GM19395 (cell line): ENCODE data around the gene CIITA.

ENCODE experiments used
- ATAC-seq: cut with Tn5 transposase; IDR thresholded peaks from one replicate; pipeline ENCODE4 v1.9.1; 2021; ENCODE audit warnings: mild to moderate bottlenecking, moderate library complexity; ENCODE audit not compliant: unreplicated experiment

The CIITA gene

DNA sequence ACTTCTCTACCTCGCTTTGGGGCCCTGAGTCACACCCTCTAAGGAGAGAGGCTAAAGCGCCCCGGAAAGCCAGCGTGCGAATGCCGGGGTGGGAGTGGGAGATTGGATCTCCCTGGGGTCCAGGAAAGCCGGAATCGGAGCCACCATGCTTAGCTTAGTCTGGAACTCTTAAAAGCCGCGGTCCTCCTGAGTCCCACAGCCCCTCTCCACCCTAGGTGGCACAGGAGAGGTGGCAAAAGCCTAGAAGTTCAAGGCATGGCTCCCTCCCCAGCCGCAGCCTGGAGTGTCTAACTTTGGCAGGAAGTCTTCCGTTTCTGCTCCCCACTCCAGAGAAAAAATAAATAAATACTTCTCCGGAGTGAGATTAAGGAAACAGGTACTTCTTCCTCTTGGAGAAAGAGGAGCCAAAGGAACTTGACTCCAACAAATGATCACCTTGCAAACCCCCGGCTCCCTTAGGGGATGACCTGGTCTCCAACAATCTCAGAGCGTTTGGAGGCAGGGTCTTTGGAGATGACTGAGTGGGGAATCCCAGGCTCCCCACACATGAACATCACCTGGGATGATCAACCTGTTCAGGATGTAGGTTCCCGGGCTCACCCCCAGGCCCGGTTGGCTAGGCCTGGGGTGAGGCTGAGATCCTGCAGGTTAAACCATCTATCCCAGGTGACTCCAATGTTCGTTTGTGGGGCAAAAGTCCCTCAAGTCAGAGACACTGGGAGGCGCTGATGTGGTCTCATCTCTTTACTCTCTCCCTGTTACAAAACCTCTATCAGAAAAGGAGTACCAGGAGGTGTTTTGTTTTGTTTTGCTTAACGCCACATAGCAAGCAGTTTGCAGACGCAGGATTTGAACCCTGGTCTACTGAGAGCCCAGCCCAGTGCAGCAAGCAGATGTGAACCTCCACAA is 2.9 kb downstream of the CIITA start:
- no peak for ATAC-seq

DNA sequence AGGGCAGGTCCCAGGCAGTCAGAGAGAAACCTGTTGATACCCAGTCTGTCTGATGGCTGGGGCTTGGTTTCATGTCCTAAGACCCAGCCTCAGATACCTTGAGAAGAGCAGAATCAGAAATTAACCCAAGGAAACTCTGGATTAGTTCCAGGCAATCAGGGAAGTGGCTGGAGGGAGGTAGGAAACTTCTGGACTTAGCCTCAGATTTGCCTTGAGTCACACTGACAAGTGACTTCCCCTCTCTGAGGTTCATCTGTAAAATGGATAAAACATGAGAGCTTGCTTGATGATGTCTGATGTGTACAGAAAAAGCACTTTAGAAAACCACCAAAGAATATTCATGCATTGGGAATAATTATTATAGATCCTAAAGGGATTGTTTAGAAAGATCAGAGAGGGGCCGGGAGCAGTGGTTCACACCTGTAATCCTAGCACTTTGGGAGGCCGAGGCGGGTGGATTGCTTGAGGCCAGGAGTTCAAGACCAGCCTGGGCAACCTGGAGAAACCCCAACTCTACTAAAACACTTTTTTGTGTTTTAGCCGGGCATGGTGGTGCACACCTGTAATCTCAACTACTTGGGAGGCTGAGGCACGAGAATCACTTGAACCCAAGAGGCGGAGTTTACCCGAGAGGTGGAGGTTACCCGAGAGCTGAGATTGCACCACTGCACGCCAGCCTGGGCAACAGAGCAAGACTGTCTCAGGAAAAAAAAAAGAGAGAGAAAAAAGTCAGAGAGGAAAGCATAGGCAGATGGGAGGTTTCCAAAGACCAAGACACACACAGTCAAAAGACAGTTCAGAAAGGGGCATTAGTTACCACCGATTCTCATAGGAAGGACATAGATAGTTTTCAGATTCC is 3.8 kb downstream of the CIITA start:
- no peak for ATAC-seq

DNA sequence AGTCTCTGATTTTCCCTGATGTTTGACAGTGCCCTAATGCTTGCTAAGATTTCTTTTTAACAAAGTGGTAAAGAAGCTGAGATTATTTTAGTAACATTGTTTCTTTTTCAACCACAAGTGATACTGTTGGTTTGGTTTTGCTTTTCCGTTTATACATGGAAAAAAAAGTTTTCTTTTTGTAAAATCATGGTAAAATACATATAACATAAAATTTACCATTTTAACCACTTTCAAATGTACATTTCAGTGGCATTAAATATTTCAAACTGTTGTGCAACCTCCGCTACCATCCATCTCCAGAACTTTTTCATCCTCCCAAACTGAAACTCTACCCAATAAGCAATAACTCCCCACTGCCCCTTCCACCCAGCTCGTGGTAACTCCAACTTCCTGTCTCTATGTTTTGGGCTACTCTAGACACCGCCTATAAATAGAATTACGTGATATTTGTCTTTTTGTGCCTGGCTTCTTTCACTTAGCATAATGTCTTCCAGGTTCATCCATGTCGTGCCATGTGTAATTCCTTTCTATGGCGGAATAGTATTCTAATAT is 4.6 kb downstream of the CIITA start:
- ATAC-seq: no peak

DNA sequence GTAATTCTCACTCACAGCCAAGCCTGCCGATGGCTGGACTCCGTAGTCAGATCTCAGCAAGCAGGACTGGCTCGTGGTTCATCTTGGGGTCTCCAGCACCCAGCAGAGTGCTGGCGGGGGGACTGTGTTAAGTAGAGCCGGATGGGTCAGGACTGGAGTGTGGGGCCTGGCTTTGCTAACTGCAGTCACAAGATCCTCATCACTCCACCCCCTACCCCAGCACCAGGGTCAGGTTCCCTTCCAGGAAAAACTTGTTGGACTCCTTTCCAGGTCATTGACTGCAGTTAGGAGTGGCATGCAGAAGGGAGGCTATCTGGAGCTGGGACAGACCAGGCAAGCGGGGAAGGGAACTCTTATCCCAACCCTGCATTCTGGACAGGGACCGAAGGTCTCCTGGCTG is 6.0 kb downstream of the CIITA start:
- ATAC-seq: no peak

DNA sequence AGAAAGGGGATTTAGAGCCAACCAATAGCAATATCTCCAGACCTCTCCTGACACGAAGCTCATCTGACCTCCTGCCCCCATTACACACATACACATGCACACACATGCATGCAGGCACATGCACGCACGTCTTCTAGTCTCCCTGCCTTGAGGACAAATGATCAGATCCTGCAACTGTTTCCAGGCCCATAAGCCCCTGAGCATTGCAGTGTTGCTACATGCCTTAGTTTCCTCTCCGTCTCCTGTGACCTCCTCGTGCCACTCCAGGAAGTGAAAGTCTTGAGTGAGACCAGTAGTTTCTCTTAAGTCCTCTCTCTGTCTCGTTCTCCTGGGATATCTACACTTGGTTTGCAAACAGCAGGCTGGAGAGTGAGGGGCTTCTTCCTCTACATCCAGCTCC is 8.2 kb downstream of the CIITA start:
- ATAC-seq: no peak

DNA sequence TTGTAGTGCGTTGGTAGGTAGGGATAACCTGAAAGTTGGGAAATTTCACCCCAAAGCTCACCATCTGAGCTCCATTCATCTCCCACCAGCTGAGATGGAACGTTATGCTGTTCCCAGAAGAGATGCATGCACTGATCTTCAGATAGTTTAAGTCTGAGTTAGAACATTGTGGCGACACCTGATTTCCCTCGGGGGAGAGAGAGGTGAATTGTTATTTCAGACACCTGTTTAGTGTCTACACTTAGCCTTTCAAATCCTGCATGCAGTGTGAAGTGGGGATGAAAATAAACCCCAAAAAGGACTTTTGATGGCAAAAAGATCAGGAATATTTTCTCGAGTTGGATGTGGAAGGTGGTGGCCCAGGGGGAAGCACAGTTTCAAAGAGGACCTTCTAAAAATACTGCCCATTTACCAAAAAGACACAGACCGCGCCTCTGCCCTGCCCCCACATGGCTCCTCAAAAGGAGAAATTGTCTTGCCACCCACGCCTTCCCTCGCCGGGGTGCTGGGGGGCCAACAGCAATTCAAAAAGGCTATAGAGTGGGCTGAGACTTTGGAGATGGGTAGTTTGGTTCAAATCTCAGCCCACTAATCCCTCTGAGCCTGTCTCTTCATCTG is 11.4 kb downstream of the CIITA start:
- no peak for ATAC-seq

DNA sequence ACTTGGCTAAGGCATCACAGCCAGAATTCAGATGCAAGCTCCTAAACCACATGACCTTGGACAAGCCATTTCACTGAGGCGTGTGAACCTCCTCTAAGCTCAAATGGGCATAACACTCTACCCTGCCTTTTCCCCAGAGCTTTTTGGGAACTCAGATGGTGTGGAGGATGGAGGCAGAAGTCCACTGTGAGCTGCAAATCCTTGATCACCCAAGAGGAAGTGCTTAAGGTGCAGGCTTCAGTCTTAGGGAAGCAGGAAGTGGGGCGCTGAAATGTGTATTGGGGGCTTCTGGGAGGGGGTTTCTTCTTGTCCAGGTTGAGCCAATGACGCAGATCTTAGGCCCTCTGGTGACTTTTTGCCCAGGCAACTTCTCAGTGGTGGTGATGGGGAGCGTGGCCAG is 12.9 kb downstream of the CIITA start:
- no peak for ATAC-seq

DNA sequence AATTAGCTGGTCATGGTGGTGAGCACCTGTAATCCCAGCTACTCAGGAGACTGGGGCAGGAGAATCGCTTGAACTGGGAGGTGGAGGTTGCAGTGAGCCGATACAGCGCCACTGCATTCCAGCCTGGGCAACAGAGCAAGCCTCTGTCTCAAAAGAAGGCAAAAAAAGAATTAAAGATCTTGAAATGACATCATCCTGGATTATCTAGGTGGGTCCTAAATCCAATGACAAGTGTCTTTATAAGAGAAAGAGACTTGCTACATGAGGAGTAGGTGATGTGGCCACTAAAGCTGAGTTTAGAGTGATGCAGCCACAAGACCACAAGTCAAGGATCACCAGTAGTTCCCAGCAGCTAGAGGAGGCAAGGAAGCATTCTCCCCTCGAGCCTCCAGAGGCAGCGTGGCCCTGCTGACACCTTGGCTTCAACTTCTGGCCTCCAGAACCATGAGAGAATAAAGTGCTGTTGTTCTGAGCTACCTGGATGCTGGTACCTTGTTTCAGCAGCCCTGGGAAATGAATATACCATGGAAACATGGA is 15.8 kb downstream of the CIITA start:
- ATAC-seq: no peak

DNA sequence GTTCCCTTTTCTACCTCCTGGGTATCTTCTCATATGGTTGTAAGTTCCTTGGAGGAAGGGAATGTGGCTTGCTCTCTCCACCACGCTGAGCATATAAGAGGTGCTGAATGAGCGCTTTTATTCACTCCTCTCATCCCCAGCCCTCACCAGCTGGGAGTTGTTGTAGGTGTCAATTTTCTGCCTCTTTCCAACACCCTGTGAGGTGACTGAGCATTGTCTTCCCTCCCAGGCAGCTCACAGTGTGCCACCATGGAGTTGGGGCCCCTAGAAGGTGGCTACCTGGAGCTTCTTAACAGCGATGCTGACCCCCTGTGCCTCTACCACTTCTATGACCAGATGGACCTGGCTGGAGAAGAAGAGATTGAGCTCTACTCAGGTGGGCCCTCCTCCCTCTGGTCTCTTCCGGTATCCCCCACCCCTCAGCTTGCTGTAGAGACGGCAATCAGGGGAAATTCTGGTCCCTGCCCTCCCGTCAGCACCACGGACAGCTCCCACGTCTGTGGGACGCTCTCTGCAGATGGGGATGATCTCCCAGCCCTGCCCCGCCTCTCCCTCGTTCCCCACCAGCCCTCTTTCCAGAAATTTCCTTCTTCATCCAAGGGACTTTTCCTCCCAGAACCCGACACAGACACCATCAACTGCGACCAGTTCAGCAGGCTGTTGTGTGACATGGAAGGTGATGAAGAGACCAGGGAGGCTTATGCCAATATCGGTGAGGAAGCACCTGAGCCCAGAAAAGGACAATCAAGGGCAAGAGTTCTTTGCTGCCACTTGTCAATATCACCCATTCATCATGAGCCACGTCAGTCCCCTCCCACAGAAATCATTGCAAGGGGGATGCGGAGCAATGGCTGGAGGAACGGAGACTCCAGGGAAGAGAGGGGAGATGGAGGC is 18.3 kb downstream of the CIITA start:
- no peak for ATAC-seq

DNA sequence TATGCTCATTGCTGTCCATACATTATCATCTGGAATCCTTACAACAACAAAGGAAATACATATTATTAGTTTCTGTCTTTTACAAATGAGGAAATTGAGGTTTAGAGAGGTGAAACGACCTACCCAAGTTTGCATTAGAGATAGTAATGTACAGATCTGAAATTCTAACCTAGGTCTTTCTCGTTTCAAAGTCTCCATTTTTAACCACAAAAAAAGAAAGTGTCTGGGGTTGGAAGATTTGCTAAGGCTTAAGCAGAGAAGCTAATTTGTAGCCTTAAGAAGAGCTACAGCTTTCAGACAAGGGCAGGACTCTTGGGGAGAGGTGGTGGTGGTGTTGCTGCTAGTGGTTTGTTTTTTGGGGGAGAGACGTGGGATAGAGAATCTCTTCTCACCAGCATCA is 19.2 kb downstream of the CIITA start:
- ATAC-seq: no peak

DNA sequence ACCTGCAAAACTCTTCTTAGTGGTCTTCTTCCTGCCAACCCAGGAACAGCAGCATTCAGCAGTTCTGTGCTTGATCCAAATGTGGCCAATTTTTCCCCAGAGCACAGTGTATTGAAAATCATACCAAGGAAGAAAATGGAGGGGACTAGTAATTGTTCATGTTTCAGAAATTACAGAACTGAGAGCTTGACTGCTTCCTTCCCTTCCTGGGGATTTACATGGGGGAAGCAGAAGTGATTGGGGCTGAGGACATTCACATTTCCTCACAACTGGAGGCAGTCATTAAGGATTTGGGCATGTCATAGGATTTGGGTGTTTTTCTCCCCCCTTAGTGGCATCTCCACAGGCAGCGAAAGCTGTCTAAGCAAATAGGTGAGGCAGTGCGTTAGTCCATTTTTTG is 19.7 kb downstream of the CIITA start:
- ATAC-seq: no peak

DNA sequence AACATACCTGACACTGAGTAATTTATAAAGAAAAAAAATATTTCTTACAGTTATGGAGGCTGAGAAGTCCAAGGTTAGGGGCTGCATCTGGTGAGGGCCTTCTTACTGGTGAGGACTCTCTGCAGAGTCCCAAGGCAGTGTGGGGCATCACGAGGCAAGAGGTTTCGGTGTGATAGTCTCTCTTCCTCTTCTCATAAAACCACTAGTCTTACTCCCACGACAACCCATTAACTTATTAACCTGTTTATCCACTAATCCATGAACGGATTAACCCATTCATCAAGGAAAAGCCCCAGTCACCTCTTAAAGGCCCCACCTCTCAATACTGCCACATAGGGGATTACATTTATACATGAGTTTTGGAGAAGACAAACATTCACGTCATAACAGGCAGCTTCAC is 20.1 kb downstream of the CIITA start:
- peak; percentile 67 for ATAC-seq

DNA sequence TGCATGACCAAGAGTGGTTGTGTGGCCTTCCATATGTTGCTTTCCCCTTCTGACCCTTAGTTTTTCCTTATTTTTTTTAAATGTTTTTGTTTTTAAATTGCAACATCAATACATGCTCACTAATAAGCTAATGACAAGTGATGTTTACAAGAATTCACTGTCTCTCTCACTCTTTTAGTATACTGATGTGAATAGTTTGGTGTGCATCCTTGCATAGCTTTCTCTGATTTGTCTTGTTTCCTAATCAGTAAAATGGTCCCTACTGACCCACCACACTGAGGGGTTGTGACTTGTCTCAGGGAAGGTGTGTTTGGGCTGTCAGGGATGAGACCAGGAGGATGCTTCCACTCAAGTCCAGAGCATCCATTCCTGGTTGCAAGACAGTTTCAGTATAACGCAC is 26.0 kb downstream of the CIITA start:
- no peak for ATAC-seq

DNA sequence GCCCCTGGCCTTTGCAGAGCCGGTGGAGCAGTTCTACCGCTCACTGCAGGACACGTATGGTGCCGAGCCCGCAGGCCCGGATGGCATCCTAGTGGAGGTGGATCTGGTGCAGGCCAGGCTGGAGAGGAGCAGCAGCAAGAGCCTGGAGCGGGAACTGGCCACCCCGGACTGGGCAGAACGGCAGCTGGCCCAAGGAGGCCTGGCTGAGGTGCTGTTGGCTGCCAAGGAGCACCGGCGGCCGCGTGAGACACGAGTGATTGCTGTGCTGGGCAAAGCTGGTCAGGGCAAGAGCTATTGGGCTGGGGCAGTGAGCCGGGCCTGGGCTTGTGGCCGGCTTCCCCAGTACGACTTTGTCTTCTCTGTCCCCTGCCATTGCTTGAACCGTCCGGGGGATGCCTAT is 29.5 kb downstream of the CIITA start:
- no peak for ATAC-seq

DNA sequence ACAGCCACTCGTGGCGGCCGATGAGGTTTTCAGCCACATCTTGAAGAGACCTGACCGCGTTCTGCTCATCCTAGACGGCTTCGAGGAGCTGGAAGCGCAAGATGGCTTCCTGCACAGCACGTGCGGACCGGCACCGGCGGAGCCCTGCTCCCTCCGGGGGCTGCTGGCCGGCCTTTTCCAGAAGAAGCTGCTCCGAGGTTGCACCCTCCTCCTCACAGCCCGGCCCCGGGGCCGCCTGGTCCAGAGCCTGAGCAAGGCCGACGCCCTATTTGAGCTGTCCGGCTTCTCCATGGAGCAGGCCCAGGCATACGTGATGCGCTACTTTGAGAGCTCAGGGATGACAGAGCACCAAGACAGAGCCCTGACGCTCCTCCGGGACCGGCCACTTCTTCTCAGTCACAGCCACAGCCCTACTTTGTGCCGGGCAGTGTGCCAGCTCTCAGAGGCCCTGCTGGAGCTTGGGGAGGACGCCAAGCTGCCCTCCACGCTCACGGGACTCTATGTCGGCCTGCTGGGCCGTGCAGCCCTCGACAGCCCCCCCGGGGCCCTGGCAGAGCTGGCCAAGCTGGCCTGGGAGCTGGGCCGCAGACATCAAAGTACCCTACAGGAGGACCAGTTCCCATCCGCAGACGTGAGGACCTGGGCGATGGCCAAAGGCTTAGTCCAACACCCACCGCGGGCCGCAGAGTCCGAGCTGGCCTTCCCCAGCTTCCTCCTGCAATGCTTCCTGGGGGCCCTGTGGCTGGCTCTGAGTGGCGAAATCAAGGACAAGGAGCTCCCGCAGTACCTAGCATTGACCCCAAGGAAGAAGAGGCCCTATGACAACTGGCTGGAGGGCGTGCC is 30.1 kb downstream of the CIITA start:
- ATAC-seq: no peak

DNA sequence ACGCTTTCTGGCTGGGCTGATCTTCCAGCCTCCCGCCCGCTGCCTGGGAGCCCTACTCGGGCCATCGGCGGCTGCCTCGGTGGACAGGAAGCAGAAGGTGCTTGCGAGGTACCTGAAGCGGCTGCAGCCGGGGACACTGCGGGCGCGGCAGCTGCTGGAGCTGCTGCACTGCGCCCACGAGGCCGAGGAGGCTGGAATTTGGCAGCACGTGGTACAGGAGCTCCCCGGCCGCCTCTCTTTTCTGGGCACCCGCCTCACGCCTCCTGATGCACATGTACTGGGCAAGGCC is 30.7 kb downstream of the CIITA start:
- no peak for ATAC-seq

DNA sequence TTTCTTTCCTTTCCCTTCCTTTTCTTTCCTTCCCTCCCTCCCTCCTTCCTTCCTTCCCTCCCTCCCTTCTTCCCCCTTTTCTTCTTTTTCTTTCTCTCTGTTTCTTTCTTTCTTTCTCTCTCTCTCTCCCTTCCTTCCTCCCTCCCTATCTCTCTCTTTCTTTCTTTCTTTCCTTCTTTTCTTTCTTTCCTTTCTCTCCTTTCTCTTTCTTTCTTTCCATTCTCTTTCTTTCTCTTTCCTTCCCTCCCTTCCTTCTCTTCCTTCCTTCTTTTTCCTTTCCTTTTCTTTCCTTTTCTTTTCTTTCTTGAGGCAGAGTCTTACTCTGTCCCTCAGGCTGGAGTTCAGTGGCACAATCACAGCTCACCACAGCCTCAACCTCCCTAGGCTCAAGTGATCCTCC is 34.3 kb downstream of the CIITA start:
- no peak for ATAC-seq

DNA sequence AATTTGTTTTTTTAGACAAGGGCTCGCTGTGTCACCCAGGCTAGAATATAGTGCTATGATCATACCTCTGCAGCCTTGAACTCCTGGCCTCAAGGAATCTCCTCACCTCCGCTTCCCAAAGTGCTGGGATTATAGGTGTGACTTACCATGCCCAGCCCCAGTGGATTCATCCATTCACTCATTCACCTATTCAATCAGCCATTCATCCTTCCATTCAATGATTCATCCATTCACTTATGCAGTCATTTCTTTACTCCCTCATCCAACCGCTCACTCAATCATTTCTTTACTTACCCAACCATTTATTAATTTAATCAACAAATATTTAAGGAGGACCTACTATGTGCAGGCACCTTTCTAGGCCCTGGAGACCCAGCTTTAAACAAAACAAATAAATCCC is 39.5 kb downstream of the CIITA start:
- ATAC-seq: no peak

DNA sequence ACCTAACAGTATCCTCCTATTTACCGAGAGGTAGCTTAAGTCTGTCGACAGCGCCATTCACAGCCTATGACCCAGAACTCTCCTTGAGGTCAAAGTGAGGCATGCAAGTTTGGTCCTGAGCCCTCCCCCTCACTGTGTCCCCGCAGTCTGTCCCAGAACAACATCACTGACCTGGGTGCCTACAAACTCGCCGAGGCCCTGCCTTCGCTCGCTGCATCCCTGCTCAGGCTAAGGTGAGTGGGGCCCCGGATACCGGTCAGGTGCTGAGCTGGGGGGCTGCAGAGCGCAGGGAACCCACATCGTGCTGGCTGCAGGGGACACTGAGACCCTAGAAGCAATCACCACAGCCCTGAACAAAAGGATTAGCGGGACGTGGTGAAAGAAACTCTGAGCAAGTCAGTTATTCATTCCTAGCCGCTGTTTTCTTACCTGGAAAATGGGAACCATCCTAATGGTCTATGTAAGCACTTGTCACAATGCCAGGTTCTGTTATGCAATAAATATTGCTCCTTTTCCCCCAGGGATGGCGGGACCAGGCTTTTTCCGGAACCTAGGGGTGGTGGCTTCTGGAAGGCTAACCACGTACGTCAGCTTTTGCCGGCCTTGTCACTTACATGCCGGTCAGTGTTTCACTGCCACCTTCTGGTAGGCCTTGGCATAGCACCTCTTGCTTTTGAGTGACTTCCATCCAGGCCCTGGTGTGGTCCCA is 41.4 kb downstream of the CIITA start:
- peak; percentile 63 for ATAC-seq
